DMS 273 (cell line): ENCODE results near the gene INO80C.
A peak's percentile ranks its signal among the peaks of the same experiment; 100 is the strongest.

Experiments used
- DNase-seq: peaks from one replicate; lab custom pipeline; 2025; ENCODE audit not compliant: unreplicated experiment; lab: John Stamatoyannopoulos, UW

Gene INO80C

GRCh38 chr18:35497370-35498197, at the start of gene INO80C:
INO80C (minus strand) TSS chr18:35497960; CDS start chr18:35497874, 86 bp downstream.
- peak; percentile 97 for DNase-seq

GRCh38 chr18:35547008-35547605, 49.3 kb upstream of the INO80C start:
- DNase-seq, result no peak

- no peak for DNase-seq
These were observed 44.6 kb upstream of the INO80C start for GRCh38 chr18:35542356-35542755.

- no peak for DNase-seq
These were observed 37.5 kb upstream of the INO80C start for GRCh38 chr18:35535297-35535696.

- DNase-seq, result no peak
These were observed 36.2 kb upstream of the INO80C start for GRCh38 chr18:35533916-35534405.

GRCh38 chr18:35528749-35529274, 31.1 kb upstream of the INO80C start:
- DNase-seq, result no peak

GRCh38 chr18:35526495-35527059, 28.8 kb upstream of the INO80C start:
- DNase-seq, result peak; percentile 58

GRCh38 chr18:35525795-35526494, 28.2 kb upstream of the INO80C start:
- DNase-seq, result no peak

GRCh38 chr18:35524226-35524625, 26.5 kb upstream of the INO80C start:
- no peak for DNase-seq

- no peak for DNase-seq
These were observed 24.6 kb upstream of the INO80C start for GRCh38 chr18:35522130-35522959.

- DNase-seq, result no peak
These were observed 23.4 kb upstream of the INO80C start for GRCh38 chr18:35521133-35521532.

- DNase-seq, result no peak
These were observed 21.6 kb upstream of the INO80C start for GRCh38 chr18:35519148-35519899.

GRCh38 chr18:35517715-35518114, 20.0 kb upstream of the INO80C start:
- DNase-seq, result no peak

GRCh38 chr18:35516789-35517188, 19.0 kb upstream of the INO80C start:
- DNase-seq, result no peak

GRCh38 chr18:35516351-35516750, 18.6 kb upstream of the INO80C start:
- no peak for DNase-seq

GRCh38 chr18:35515460-35516130, 17.8 kb upstream of the INO80C start:
- DNase-seq, result no peak

- no peak for DNase-seq
These were observed 17.1 kb upstream of the INO80C start for GRCh38 chr18:35514752-35515459.

GRCh38 chr18:35514283-35514682, 16.5 kb upstream of the INO80C start:
- DNase-seq, result no peak
